Dedifferentiated amniotic fluid mesenchymal stem cell (primary cell): ENCODE data around the gene MAB21L1.

Source experiments
- DNase-seq: peaks from one replicate; pipeline ENCODE4 v3.0.0-alpha.2; 2016; ENCODE audit errors: extremely low spot score

MAB21L1 gene

DNA sequence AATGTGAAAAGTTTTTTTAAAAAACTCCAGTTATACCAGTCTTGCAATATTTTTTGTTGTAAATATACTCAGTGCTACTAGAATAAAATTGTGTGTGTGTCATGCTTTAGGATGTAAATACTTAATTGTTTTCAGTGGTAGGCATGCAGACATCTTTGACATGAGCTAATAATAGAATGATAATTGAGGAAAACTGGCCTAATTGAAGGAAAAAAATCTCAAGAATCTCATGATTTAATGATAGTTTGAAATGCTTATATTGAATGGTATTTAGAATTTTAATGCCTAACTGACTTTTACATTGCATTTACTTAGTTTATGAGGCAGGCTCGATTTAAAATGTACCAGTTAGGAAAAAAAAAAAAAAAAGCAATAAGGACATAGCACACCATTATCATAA lies 3.2 kb upstream of the MAB21L1 start:
- no peak for DNase-seq

DNA sequence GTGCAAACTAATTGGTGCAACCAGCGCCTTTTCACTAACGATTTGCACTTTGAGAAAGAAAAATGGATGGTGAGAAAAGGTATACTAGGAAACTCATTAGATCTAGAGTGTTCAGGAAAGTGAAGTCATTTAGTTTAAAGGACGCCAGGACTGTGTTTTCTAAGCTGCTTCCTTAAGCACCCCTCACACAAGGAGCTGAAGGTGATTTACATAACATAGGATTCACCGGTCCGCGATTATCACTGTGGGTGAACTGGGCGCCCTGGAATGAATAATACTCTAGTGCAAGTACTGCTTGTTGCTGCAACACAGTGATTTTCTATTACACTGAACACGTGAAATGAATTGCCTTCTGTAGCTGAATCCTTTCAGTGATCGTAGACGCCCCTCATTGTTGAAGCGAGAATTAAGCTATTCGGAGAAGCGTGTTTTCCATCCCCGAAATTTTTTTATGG lies 2.6 kb upstream of the MAB21L1 start:
- no peak for DNase-seq

- DNase-seq: no peak
Observed at GRCh38 chr13:35478271-35479037, 2.0 kb upstream of the MAB21L1 start.

DNA sequence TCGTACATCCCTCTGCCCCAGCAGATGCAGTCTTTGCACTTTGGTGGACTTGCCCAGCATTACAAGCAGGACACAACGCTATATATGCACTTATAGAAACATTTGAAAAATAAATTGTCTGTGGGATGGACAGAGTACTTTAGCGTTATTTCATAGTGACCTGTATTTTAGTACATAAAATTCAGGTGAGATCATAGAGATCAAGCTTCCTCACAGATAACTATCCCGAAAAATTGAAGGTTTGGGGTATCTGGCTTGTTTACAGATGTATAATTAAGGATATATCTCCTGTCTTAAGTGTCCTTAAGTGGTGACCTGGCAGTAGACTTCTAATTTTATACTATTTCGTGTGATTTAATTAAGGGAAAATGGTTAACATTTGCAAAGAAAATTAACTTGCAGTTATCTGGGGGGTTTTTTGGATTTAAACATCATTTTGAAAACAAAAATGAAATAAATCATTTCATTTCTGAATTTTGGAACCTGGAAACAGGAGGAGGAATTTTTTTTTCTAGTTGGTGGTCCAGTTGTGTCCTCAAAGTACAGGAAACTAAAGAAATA lies 977 bp upstream of the MAB21L1 start:
- DNase-seq: no peak

DNA sequence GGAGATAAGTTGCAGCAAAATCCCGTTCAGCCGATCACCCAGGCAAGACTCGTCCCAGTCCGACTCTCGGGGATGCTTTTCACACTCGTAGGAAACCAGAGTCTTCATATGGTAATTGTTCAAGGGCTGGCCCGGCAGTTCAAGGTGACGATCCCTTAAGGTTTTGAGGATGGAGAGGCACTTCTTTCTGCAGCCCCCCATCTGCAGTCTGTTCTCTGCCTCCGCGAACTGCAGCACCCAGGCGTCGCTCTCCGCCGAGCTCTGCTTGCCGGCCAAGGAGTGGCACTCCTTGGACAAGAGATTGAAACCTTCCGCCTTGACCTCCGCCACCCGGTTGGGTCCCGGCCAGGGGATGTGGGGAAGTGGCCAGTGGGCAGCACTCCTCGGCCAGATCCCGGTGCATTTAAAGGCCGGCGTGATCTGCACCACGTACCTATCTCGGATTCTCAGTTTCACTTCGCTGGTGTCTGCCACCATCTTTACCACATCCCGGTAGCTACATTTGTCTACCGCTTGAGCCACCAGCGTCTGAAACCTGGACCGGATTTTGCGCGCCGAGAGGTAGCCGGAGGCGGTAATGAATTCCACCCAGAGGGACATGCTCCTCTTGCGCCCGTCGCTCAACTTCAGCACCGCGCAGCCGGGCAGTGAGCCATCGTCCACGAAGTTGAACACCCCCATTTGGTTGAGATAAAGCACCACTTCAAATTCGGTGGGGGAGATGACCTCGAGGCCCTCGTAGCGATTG lies 1.1 kb downstream of the MAB21L1 start:
- DNase-seq: peak; percentile 43

DNA sequence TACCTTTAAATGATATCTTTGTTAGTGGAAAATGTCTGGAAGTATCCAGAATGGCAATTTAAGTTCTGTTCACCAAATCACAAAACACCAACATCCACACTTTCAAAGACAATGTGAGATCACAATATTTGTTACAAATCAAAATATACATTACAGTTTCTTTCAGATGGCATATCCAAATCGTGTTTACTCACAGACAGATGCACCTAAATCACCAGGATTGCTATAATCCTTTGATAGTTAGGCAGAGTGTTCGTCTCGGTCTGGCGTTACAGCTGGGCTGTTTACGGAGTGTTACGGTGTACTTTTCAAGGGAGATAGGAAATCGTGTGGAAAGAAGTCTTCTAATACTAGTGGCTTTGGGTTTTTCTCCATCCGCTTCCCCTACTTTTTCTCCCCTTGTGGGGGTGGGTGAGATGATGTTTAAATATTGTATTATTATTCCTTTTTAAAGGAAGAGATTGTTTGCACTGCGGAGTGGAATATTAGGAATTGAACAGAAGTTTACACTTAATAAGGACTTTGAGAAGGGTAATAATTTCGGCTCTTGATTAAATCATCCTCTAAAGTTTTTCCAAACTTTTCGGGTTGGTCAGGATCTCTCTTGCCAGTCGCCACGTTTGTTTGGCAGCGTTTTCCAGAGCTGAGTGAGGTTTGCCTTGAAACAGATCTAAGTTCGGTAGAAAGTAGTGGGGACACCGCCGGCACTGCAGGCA lies 1.8 kb downstream of the MAB21L1 start:
- DNase-seq: no peak

GRCh38 chr13:35473802-35474201 lies 2.7 kb downstream of the MAB21L1 start:
- DNase-seq: no peak

DNA sequence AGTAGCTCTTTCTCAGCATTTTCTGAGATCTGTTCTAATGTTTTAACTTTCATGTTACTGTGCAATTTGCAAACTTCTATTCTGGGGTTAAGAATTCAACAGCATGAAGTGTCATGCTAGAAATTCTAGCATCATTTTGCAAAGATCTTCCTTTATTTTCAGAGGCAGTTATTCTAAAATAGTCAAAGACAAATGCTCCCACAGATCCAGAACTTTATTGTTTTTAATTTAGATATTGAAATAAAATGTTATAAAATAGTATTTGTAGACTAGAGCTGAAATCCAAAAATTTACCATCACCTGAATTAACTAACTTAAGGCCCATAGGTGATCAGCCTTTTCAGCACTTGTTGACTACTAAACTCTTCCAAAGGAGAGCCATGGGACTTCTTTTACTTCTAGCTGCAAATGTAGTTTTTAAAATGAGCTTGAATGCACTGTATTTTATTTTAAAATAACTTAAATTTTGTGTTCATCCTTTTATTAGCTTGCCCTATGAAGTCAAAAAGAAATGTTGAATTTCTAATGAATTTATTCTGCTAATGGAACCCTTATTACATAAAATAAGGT lies 3.2 kb downstream of the MAB21L1 start:
- no peak for DNase-seq

- no peak for DNase-seq
Observed at GRCh38 chr13:35472323-35472881, 4.1 kb downstream of the MAB21L1 start.

- peak; percentile 26 for DNase-seq
Observed at GRCh38 chr13:35471706-35472322, 4.7 kb downstream of the MAB21L1 start.

DNA sequence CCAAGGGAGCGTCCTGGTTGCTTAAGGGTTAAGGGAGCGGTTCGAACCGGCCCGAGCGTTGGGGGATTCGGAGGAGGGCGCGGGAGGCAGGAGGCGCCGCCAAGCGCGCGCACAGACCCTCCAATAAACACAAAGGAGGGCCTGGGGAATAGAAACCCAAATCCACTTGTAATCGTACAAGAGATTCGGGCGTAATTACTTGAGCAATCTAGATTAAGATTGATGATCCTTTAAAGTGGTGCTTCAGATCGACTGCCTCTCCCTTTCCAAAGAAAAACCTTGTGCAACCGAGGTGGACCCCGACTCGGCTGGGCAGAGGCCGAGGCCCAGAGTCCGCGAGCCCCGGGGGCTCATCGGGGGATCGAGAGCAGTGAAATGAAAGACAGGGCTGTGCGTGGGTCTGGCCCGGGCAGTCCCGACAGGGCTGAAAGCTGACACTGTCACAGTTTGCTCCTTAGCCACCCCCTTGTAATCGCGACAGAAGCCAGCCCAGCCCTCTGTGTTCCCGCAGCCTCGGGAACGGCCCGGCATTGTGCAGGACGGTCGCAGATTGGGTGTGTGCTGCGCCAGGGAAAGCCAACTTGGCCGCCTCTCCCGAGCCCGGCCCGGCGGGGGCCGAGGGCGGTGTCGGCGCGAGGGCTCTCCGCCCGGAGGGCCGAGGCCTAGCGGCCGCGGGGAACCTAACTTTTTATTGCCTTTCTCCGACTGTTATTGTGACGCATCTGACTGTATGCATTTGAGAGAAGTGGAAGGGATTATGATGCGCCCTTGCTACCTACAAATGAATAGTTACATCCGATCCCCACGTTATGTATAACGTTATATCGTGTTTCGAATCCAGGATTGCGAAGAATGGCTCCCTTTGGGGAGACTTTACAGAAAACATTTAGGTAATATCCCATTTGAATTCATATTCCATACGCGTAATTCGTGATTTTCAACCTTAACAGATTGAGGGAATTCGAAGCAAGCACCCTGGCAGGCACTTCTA lies 5.5 kb downstream of the MAB21L1 start:
- DNase-seq: peak; percentile 61

GRCh38 chr13:35469806-35470525 lies 6.5 kb downstream of the MAB21L1 start:
- no peak for DNase-seq

- no peak for DNase-seq
Observed at GRCh38 chr13:35468195-35468594, 8.3 kb downstream of the MAB21L1 start.

DNA sequence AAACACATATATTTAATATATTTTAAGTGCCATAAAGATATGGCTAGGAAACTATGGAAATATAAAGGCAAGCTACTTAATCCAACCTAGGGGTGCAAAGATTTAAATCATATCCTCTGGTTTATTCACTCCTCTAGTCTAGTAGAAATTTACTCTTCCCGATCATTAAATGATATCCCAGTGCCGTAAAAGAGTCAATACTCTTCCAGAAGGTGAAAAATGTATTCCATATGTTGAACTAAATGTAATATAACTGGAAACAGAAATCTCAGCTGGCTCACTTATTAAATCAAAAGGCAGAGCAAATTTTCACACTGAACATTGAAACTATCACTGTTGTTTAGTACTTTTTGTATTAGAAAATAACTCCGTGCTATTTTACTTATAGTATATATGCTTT lies 11.1 kb downstream of the MAB21L1 start:
- DNase-seq: no peak

DNA sequence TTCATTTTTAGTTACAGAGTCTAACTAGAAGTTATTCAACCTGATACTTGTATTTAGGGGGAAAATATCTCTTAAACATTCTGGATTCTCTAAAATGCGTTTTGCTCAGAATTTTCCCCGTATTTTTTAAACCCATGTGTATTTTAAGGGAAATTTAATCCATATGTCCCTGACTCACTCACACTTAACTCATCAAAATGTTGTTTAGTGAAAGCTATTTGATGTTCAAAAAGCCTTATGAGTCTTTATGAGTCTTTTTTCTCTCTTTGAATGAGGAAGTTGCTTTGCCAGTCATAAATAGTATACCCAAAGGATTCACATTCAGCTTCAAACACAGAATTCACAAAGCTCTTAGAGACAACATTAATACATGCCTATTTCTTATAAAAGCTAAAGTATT lies 16.4 kb downstream of the MAB21L1 start:
- no peak for DNase-seq

GRCh38 chr13:35457258-35457657 lies 19.2 kb downstream of the MAB21L1 start:
- DNase-seq: no peak

DNA sequence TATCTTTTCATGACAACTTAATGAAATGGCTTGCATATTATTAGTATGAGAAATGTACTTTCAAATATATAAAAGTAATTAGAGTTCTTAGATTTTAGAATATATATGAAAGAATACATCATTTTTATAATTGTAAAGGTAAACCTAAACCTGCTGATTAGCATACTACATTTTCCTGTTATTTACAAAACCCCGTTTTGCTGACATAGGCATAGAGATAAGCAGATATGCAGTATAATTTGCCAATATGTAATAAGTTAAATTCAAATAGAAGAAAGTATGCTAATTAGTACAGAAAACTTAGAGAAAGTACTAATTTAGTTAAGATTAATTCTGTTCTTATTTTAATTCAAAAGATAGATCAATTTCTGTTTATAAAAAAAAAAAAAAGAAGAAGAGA lies 21.5 kb downstream of the MAB21L1 start:
- DNase-seq: no peak

DNA sequence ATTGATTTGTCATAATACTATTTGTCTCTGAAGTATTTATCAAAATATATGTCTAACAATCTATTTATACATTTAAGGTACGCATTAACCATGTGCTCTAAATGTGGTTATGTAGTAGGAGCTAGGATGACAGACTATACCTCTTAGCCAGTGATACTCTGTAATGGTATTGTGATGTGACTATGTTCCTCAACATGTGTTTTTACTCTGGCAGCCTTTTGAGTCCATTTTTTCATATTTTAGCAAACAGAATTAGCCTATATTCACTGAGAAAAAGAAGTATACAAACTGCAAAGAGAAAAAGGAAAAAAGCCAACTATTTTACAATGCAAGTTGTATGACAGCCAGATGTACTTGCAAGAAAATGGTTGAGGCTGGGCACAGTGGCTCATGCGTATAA lies 26.7 kb downstream of the MAB21L1 start:
- DNase-seq: no peak

DNA sequence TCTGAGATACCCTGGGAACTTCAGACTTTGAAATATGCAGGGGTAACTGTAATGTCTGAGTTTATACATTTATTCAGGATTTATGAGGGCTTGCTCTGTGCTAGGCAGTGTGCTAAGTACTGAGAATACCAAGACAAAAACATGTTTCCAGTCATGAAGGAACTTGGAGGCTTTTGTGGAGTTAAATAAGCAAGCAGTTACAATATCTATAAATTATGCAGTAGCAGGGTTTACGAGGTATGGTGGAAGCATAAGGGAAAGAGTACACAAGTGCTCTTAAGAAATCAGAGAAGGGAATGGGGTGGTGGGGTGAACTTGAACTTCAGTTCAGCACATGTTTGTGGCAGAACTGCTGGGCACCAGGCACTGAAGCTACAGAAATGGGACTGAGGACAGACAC lies 28.0 kb downstream of the MAB21L1 start:
- no peak for DNase-seq
